PFSK-1 (cell line): ENCODE data around the gene USF2.

Experiments
- POLR2AphosphoS5 ChIP-seq: IDR thresholded peaks from 2 replicates; pipeline ENCODE4 v1.6.1; 2012; ENCODE audit warnings: low read depth, mild to moderate bottlenecking, control low read depth, low read length, moderate library complexity
- REST ChIP-seq, 2 experiments: IDR thresholded peaks; 2 replicates each; pipeline versions ENCODE4 v1.6.1 to v1.8.0; 2011 to 2012; ENCODE audit warnings: low read depth in 2 of 2, low read length in 2 of 2, control low read depth in 1 of 2, inconsistent platforms in 1 of 2, mild to moderate bottlenecking in 1 of 2, moderate library complexity in 1 of 2; ENCODE audit not compliant: insufficient read depth in 1 of 2
- SIN3A ChIP-seq: IDR thresholded peaks from 2 replicates; pipeline ENCODE4 v1.6.1; 2012; ENCODE audit warnings: mild to moderate bottlenecking, low read length, moderate library complexity, borderline replicate concordance; ENCODE audit not compliant: insufficient read depth
- TAF1 ChIP-seq: IDR thresholded peaks from 2 replicates; pipeline ENCODE4 v1.6.1; 2012; ENCODE audit warnings: low read length, control low read depth, borderline replicate concordance; ENCODE audit not compliant: insufficient read depth

- TF ChIP-seq POLR2AphosphoS5, result no peak
- TF ChIP-seq REST (IDR thresholded peaks at IDR 0.05; ENCODE audit: insufficient read depth in 1 of 2, low read depth in 2 of 2, low read length in 2 of 2), result no peak
- TF ChIP-seq SIN3A, result no peak
- TF ChIP-seq TAF1, result no peak
Measured at GRCh38 chr19:35298561-35298972, 29.8 kb downstream of the USF2 start.
